Dedifferentiated amniotic fluid mesenchymal stem cell (primary cell): Measurements from ENCODE around the gene SH2B2.
"Not testable (repeated sequence)": the region's sequence is repeated elsewhere in the genome, so short reads cannot be mapped to it uniquely, and the experiment has no call there.

Experiments used
- DNase-seq: peaks from one replicate; pipeline ENCODE4 v3.0.0-alpha.2; 2016; ENCODE audit errors: extremely low spot score

Gene SH2B2

GRCh38 chr7:102330666-102331460 is 44.2 kb downstream of the SH2B2 start:
- peak; percentile 0 for DNase-seq

DNA sequence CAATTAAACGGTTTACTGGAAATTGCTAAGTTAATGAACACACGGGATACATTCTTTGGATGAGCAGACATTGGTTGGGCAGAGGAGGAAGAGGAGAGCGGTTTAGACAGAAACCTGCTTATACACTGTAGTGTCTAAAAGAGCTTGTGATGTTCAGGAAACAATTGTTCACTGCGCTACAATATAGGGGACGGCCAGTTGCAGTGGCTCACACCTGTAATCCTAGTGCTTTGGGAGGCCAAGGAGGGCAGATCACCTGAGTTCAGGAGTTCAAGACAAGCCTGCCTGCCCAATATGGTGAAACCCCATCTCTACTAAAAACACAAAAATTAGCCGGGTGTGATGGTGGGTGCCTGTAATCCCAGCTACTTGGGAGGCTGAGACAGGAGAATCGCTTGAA is 48.9 kb downstream of the SH2B2 start:
- not testable (repeated sequence) for DNase-seq

DNA sequence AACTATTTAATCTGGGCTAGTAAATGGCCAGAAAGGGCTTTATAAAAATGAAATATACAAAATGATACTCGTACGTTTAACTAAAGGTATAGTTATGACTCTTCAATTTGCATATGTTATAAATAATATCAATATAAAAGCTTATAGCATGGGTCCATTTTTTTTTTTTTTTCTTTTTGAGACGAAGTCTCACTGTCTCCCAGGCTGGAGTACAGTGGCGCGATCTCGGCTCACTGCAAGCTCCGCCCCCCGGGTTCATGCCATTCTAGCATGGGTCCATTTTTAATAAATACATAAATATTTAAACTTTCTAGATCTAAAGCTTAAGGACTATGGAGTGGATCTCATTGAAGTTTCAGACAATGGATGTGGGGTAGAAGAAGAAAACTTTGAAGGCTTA is 50.3 kb downstream of the SH2B2 start:
- DNase-seq, result not testable (repeated sequence)

DNA sequence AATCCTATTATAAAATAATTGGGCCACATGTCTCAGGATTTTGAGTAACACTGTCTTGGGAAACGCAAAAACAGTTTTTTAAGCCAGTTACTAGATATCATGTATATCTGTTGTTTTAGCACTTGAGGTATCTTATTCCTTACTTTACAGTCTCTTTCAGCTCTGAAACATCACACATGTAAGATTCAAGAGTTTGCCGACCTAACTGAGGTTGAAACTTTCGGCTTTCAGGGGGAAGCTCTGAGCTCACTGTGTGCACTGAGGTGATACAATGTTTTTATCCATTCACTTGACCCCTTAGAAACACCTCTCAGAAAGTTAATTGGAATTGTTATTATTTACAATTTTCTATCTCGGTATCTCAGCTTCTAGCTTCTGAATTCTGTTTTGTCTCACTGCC is 50.8 kb downstream of the SH2B2 start:
- DNase-seq, result peak; percentile 14

DNA sequence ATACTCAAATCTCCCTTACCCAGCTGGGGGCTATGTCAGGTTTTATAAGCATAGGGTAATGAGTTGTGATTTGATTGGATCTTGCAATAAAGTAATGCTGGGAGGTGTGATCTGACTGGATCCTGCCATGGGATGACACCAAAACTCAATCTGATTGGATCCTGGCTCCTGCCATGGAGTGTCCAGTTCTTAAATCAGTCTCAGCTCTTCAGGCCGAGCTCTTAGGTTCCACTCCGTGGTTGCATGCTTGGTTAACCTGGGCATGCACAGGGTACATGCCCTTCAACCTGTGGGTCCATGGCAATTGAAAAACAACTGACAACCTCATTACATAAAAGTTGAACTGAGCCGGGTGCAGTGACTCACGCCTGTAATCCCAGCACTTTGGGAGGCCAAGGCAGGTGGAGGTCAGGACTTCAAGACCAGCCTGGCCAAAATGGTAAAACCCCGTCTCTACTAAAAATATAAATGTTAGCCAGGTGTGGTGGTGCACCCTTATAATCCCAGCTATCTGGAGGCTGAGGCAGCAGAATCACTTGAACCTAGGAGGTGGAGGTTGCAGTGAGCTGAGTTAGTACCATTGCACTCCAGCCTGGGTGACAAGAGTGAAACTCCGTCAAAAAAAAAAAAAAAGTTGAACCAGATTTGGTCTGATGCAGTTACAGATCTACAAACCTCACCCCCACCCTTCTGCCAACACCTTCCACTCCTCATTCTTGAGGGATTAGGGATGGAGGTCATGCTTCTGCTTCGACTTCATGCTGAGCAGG is 54.1 kb downstream of the SH2B2 start:
- DNase-seq, result not testable (repeated sequence)

- not testable (repeated sequence) for DNase-seq
Measured at GRCh38 chr7:102346983-102347382, 60.3 kb downstream of the SH2B2 start.

GRCh38 chr7:102356344-102356743 is 69.7 kb downstream of the SH2B2 start, which contains the start of gene SPDYE6:
Gene SPDYE6, minus strand, starts transcription at chr7:102356444. Its CDS starts 421 bp downstream, at chr7:102356023.
- DNase-seq, result not testable (repeated sequence)

- peak; percentile 97 for DNase-seq
Measured at GRCh38 chr7:102363549-102364393, 77.1 kb downstream of the SH2B2 start.

DNA sequence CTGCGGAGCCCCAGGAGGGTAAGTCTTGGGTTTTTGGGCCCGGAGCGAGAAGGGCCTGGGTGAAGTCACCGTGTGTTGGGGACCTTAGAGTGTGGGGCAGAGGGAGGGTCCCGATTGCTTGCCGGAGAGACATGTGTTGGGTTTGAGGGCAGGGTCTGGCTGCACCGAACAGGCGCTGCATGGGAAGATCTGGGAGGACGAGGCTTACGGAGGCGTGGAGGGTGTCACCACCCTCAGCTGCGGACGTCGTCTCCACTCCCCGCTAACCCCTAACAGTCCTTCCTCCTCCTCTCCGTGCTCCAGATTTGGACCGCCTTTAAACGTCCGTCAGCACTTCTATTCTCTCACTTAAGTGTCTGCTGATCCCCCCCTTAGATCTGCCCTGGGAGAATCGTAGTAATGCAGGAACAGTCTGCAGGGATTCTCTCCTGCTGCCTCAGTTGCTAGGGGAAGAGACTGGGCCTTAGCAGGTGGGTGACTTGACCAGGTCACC is 77.8 kb downstream of the SH2B2 start:
- DNase-seq, result not testable (repeated sequence)

DNA sequence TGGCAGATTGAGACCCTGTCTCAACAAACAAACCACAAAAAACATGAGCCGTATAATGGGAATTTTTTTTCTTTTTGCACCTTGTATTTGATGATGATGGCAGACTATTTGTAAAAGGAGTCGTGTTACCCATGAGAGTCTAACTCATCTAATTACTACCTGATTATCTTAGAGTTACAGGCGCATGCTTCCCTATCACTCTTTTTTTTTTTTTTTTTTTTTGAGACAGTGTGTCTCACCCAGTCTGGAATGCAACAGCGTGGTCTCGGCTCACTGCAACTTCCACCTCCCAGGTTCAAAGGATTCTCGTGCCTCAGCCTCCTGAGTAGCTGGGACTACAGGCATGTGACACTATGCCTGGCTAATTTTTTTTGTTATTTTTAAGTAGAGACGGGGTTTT is 78.7 kb downstream of the SH2B2 start:
- not testable (repeated sequence) for DNase-seq

DNA sequence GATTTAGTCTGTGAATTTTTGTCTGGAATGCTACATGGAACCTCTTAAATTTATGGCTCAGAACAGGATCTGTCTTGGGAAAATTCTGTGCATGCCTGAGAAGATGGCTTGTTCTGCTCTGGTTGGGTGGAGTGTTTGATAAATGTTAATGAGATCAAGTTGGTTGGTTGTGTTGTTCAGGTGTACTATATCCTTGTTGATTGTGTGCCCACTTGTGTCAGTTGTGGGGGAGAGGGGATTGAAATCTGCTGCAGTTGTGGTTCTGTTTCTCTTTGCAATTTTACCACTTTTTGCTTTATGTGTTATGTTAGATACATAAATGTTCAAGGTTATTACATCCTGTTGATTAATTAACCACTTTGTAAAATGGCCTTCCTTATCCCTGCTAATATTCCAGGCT is 83.4 kb downstream of the SH2B2 start:
- not testable (repeated sequence) for DNase-seq
